ENCODE data around the gene IGSF8.
"Not testable (repeated sequence)": the region's sequence is repeated elsewhere in the genome, so short reads cannot be mapped to it uniquely, and the experiment has no call there.

The IGSF8 gene

GRCh38 chr1:160127381-160127780 is 29.0 kb upstream of the IGSF8 start:
- no peak for DNase-seq (ENCODE audit: low read depth)

DNA sequence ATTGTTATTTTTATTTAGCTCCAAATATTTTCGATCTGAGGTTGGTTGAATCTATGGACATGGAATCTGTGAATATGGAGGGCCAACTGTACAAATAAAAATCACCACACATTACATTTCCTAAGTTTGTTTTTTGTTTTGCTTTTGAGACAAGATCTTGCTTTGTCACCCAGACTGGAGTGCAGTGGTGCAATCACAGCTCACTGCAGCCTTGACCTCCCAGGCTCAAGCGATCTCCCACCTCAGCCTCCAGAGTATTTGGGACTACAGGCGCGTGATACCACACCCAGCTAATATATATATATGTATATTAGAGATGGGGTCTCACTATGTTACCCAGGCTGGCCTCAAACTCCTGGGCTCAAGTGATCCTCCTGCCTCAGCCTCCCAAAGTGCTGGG is 27.9 kb upstream of the IGSF8 start:
- DNase-seq (ENCODE audit: low read depth): not testable (repeated sequence)

- DNase-seq (ENCODE audit: low read depth): no peak
Observed at GRCh38 chr1:160125746-160126145, 27.3 kb upstream of the IGSF8 start.

DNA sequence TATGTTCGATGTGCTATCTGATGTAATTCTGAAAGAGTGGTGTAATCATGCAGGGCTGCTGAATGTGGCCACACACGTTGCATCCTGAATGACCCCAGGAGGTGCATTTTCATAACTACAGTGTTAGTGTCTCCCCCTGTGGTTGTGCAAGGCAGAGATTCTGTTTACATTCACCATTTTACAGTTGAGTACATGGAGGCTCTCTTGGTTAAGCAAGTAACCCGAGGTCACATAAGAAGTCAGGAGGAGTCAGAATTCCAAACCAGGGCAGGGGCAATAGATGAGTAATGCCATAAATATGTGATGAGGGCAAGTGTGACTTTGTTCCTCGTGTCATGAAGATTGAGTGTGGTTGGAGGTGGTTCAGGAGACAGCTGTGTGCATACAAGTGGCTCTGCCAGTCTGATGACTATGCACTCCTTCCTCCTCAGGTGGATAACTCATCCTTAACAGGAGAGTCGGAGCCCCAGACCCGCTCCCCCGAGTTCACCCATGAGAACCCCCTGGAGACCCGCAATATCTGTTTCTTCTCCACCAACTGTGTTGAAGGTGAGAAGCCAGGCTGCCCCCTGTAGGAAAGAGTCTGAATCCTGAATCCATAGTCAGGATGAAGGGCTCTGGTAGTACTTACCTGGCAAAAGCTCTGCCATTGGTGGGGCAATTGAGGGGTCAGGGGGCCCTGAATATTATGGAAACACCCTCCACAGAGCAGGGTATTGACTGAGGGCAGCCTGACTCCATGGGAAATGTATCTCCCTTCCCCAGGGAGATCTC is 26.5 kb upstream of the IGSF8 start:
- no peak for DNase-seq (ENCODE audit: low read depth)

DNA sequence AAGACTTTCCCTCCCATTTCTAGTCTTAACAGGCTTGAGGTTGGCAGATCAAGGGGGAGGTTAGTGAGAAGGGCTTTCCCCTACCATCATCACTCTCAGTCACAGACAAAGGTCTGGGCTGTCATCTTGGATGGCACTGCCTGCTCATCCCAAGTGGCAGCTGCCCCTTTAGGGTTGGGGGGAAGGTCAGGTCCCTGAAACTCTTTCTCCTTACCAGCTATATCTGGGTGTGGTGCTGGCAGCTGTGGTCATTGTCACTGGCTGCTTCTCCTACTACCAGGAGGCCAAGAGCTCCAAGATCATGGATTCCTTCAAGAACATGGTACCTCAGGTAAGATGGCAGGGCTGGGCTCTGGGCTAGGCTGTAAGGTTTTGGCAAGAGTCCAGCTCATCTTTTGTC is 25.3 kb upstream of the IGSF8 start:
- DNase-seq (ENCODE audit: low read depth): no peak

- DNase-seq (ENCODE audit: low read depth): no peak
Observed at GRCh38 chr1:160122978-160123495, 24.6 kb upstream of the IGSF8 start.

DNA sequence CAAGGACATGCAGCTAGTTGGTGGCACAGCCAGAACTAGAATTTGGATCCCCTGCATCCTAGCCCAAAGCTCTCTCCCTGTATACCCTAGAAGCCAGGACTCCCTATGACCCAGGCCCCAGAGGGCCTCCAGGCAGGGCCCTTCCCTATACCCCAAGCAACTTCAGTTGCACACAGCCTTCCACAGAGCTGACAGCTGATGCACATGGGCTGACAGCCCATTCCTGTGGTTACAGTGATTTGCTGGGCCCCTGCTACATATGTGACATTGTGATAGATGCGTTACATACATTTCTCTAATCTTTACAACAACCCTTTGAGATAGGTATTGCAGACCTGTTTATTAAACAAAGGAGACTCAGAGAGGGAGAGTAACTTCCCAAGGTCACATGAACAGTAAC is 23.0 kb upstream of the IGSF8 start:
- DNase-seq (ENCODE audit: low read depth): no peak

GRCh38 chr1:160120797-160121196 is 22.4 kb upstream of the IGSF8 start:
- DNase-seq (ENCODE audit: low read depth): no peak

DNA sequence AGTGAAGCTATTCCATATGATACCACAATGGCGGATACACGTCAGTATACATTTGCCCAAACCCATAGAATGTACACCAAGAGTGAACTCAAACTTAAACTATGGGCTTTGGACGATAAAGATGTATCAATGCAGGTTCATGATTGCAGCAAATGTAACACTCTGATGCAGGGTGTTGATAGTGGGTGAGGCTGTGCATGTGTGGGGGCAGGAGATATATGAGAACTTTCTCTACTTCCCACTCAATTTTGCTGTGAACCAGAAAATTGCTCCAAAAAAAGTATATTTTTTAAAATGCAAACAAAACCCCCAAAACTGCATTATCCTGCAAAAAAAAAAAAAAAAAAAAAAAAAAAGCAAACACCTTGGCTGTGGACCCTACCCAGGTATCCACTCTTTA is 20.5 kb upstream of the IGSF8 start:
- DNase-seq (ENCODE audit: low read depth): no peak

- DNase-seq (ENCODE audit: low read depth): no peak
Observed at GRCh38 chr1:160117709-160118183, 19.3 kb upstream of the IGSF8 start.

GRCh38 chr1:160117300-160117699 is 18.9 kb upstream of the IGSF8 start:
- DNase-seq (ENCODE audit: low read depth): no peak

DNA sequence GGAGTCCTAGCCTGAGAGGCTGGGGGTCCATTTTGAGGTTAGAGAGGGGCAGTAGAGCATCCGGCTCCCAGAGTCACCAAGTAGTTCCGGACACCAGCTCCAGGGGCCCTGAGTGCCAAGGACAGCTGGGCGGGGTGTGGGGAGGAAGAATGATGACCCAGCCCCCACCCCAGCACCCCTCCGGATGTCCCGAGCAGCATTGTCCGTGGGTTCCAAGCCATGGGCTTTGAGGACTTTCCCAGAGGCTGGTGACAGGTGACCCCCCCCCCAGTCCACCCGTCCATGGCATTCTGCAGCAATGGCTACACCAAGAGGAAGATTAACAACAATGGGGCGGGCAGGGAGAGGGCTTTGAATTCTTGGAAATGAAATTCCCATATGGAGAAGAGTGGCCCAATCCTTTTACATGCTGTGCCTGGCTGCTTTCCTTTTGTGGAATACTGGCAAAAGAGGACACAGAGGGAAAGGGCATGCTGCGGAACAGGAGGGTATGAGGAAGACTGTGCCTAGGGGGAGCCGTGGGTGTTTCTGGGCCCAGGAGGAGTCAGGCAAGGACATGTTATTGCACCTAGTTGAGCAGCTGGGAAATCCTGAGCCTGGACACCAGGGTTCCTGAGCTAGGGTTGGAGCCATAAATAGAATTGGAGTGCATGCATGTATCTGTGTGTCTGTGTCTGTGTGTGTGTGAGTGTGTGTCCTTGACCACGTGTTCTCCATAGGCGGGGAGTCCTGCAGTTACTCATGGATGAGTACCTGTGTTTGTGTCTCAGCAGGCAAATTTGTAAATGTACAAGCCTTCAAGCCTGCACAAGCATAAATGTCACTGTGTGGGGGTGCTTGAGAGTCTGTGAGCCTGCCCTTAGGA is 18.1 kb upstream of the IGSF8 start:
- DNase-seq (ENCODE audit: low read depth): no peak

- no peak for DNase-seq (ENCODE audit: low read depth)
Observed at GRCh38 chr1:160115545-160116282, 17.3 kb upstream of the IGSF8 start, which contains the start of gene ATP1A2. TSS of gene ATP1A2 (plus strand) at chr1:160115759. CDS start at chr1:160115862, 103 bp downstream.

GRCh38 chr1:160114085-160114484 is 15.7 kb upstream of the IGSF8 start:
- no peak for DNase-seq (ENCODE audit: low read depth)

GRCh38 chr1:160113407-160113806 is 15.0 kb upstream of the IGSF8 start:
- DNase-seq (ENCODE audit: low read depth): no peak

- DNase-seq (ENCODE audit: low read depth): no peak
Observed at GRCh38 chr1:160112357-160112756, 13.9 kb upstream of the IGSF8 start.

- DNase-seq (ENCODE audit: low read depth): not testable (repeated sequence)
Observed at GRCh38 chr1:160111462-160111861, 13.0 kb upstream of the IGSF8 start.

GRCh38 chr1:160109686-160110085 is 11.3 kb upstream of the IGSF8 start:
- DNase-seq (ENCODE audit: low read depth): no peak

GRCh38 chr1:160108888-160109662 is 10.7 kb upstream of the IGSF8 start:
- no peak for DNase-seq (ENCODE audit: low read depth)

- no peak for DNase-seq (ENCODE audit: low read depth)
Observed at GRCh38 chr1:160107512-160107911, 9.1 kb upstream of the IGSF8 start.

DNA sequence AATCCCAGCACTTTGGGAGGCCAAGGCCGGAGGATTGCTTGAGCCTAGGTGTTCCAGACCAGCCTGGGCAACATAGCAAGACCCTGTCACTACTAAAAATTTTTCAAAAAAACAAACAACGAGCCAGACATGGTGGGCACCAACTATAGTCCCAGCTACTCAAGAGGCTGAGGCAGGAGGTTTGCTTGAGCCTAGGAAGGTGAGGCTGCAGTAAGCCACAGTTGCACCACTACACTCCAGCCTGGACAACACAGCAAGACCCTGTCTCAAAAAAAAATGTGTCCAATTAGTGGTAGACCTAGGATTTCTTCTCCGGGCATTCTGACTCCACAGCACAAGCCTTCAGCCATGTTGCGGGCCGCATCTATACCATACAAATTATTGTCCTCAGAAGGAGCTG is 6.7 kb upstream of the IGSF8 start:
- no peak for DNase-seq (ENCODE audit: low read depth)
